GM12865 (cell line): Measurements from ENCODE around the gene TATDN3.
"Not testable (repeated sequence)": the region's sequence is repeated elsewhere in the genome, so short reads cannot be mapped to it uniquely, and the experiment has no call there.

ENCODE experiments used
- DNase-seq: peaks from one replicate; pipeline ENCODE4 v3.0.0; 2010; ENCODE audit warnings: low read depth
- H3K4me3 ChIP-seq: 2 replicates; pipeline ENCODE4 v1.5.1; 2011; ENCODE audit warnings: mild to moderate bottlenecking, low read depth, low read length, control low read depth
- TF ChIP-seq, protein P1 (sequence below): IDR thresholded peaks from 2 replicates; pipeline ENCODE4 v1.5.1; 2011; ENCODE audit warnings: low read length, control low read depth, low read depth, inconsistent platforms; ENCODE audit not compliant: insufficient read depth; ENCODE audit errors: missing control alignments

Gene TATDN3

GRCh38 chr1:212762234-212762633 lies 29.5 kb upstream of the TATDN3 start:
- no peak for DNase-seq
- H3K4me3 ChIP-seq: no peak overlapping the region
- TF ChIP-seq, protein P1, sequence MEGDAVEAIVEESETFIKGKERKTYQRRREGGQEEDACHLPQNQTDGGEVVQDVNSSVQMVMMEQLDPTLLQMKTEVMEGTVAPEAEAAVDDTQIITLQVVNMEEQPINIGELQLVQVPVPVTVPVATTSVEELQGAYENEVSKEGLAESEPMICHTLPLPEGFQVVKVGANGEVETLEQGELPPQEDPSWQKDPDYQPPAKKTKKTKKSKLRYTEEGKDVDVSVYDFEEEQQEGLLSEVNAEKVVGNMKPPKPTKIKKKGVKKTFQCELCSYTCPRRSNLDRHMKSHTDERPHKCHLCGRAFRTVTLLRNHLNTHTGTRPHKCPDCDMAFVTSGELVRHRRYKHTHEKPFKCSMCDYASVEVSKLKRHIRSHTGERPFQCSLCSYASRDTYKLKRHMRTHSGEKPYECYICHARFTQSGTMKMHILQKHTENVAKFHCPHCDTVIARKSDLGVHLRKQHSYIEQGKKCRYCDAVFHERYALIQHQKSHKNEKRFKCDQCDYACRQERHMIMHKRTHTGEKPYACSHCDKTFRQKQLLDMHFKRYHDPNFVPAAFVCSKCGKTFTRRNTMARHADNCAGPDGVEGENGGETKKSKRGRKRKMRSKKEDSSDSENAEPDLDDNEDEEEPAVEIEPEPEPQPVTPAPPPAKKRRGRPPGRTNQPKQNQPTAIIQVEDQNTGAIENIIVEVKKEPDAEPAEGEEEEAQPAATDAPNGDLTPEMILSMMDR: no peak

DNA sequence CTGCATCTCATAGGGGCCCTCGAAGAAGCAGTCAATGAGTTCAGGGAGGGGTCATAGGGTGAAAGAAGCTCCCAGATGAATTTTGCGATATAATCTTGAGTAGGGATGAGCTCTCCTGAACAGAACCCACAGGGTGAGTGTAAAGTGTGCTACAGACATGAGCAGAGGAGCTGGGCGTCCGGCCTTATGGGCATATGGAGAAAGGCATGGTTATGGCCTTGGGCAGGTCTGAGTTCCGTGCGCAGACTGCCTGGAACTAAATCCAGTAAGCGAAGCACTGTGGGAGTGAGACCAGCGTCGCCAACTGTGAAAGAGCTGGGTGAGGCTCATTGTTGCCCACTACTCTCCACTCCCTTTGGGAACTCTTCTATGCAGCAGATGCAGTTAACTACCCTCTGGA lies 28.9 kb upstream of the TATDN3 start:
- TF ChIP-seq, protein P1: no peak
- no peak for DNase-seq
- H3K4me3 ChIP-seq: no peak overlapping the region

- not testable (repeated sequence) for DNase-seq, H3K4me3 ChIP-seq
Measured at GRCh38 chr1:212764718-212765281, 26.9 kb upstream of the TATDN3 start.

DNA sequence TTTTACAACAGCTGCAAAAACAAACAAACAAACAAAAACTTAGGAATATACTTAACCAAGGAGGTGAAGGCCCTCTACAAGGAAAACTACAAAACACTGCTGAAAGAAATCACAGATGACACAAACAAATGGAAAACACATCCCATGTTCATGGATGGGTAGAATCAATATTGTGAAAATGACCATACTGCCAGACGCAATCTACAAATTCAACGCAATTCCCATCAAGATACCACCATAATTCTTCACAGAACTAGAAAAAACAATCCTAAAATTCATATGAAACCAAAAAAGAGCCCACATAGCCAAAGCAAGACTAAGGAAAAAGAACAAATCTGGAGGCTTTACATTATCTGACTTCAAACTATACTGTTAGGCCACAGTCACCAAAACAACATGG lies 24.9 kb upstream of the TATDN3 start:
- H3K4me3 ChIP-seq, DNase-seq: not testable (repeated sequence)

- peak; percentile 43 for DNase-seq
- TF ChIP-seq, protein P1: no peak
- H3K4me3 ChIP-seq: no peak overlapping the region
Measured at GRCh38 chr1:212769459-212770167, 22.1 kb upstream of the TATDN3 start.

DNA sequence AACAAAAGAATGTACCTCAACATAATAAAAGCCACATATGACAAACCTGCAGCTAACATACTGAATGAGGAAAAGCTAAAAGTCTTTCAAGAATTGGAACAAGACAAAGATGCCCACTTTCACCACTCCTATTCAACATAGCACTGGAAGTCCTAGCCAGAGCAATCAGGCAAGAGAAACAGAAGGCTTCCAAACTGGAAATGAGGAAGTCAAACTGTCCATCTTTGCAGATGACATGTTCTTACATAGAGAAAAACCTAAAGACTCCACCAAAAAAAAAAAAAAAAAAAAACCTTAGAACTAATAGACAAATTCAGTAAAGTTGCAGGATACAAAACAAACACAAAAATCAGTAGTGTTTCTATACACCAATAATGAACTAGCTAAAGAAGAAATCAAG lies 20.4 kb upstream of the TATDN3 start:
- TF ChIP-seq, protein P1: no peak
- H3K4me3 ChIP-seq: no peak overlapping the region
- DNase-seq: no peak

DNA sequence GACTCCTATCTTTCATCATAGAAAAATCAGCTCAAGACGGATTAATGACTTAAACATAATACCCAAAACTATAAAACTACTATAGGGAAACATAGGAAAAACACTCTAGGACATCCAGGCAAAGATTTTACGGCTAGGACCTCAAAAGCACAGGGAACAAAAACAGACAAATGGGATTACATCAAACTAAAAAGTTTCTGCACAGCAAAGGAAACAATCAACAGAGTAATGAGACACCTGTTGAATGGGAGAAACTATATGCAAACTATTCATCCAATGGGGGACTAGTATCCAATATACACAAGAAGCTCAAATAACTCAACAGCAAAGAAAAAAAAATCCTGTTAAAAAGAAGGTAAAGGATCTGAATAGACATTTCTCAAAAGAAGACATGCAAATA lies 18.7 kb upstream of the TATDN3 start:
- TF ChIP-seq, protein P1: no peak

GRCh38 chr1:212774584-212774983 lies 17.1 kb upstream of the TATDN3 start:
- TF ChIP-seq, protein P1: no peak
- DNase-seq: peak; percentile 22
- H3K4me3 ChIP-seq: no peak overlapping the region

More for the DNA sequence above, 18.7 kb upstream of the TATDN3 start:
- DNase-seq: no peak
- H3K4me3 ChIP-seq: no peak overlapping the region
